ENCODE data around the gene NKX1-1.

Gene NKX1-1

GRCh38 chr4:1354983-1355275, 51.3 kb downstream of the NKX1-1 start:
- Mint-ChIP-seq H3K36me3 (peaks cover 2% of the 10 kb centered on the region), H3K27ac (no peak overlapping the region), H3K4me3 (no peak overlapping the region), H3K9me3 (no peaks in the 10 kb centered on the region), H3K4me1 (peaks cover 14% of the 10 kb centered on the region), H3K27me3 (no peaks in the 10 kb centered on the region)

- Mint-ChIP-seq H3K27me3 (no peaks in the 10 kb centered on the region), H3K4me3 (no peak overlapping the region), H3K36me3 (peaks cover 2% of the 10 kb centered on the region), H3K4me1 (peaks cover 18% of the 10 kb centered on the region), H3K9me3 (no peaks in the 10 kb centered on the region), H3K27ac (no peak overlapping the region)
Observed at GRCh38 chr4:1354136-1354982, 51.9 kb downstream of the NKX1-1 start.

- peaks cover 2% of the 10 kb centered on the region for H3K36me3 Mint-ChIP-seq
- H3K9me3 Mint-ChIP-seq = no peaks in the 10 kb centered on the region
- H3K4me3 Mint-ChIP-seq = no peak overlapping the region
- H3K4me1 Mint-ChIP-seq = peaks cover 26% of the 10 kb centered on the region
- H3K27me3 Mint-ChIP-seq = no peaks in the 10 kb centered on the region
- H3K27ac Mint-ChIP-seq = no peak overlapping the region
Observed at GRCh38 chr4:1353186-1354055, 52.8 kb downstream of the NKX1-1 start.
